ENCODE measurements around the gene BAIAP2L1.
"Not testable (repeated sequence)": the region's sequence is repeated elsewhere in the genome, so short reads cannot be mapped to it uniquely, and the experiment has no call there.

The BAIAP2L1 gene

DNA sequence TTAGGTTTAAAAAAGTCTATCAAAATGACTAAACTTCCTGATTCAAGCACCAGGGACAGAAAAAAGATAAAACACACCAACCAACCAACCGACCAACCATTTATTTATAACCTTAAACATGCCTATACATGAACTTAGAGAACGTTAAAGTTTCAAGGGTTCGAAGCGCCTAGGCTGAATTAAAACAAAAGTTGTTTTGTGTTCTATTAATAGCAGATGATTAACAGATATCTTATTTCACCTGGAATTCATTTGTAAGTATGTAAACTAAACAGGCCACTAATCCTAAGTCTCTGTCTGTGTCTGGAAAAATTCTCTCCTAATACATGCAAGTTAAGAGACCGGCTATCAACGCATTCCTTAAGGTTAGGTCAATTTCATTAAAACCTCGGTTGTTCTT, 1.4 kb downstream of the BAIAP2L1 start:
- DNase-seq (ENCODE audit: low read depth): no peak

DNA sequence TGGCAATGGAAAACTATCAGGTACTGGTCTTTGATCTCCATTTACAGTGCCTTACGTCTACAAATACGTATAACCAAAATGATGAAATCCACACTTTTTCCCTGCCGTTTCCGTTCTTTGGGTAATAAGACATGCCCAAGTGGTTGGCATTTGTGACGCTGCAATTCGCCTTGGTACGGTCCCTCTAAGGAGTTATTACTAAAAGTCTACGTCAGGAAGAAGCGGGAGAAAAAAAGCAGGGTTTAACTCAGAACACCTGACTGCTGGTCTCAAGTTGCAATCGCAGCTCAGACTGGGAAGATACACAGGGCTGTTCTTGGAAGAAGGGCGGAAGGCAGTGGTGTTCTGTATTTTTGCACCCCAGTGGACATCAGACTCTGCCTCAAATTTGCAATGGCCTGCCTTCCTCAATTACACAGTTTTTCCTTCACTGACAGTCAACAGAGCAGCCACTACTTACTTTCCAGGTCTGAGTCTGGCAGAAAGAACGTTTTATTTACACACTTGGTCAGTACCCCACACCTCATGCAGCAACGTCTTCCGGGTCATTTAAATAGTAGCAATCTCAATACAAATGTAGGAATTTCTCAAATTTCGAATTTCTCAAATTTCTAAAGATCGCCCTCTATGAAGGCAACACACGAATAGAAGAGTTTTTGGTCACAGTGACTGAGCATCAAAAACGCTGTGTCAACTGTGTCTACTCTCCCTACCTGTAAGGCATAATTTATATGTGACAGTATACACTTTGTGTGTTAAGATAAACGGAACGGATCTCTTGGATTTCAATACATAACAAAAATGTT, 2.1 kb downstream of the BAIAP2L1 start:
- no peak for DNase-seq (ENCODE audit: low read depth)

DNA sequence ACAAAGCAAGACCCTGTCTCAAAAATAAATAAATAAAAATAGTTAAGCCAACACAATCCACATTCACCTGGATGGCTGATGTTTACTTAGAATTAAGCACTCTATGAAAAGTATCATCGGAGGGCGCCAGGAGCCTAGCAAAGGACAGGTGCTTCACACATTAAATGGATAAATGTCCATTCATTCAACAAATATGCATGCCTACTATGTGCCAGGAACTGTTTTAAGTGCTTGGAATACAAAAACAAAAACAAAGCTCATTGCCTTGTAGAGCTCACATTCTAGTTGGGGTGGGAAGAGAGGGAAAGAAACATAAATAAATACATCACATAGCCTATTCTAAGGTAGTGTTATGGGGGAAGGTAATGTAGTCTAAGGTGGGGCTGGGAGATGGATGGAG, 4.1 kb downstream of the BAIAP2L1 start:
- no peak for DNase-seq (ENCODE audit: low read depth)

DNA sequence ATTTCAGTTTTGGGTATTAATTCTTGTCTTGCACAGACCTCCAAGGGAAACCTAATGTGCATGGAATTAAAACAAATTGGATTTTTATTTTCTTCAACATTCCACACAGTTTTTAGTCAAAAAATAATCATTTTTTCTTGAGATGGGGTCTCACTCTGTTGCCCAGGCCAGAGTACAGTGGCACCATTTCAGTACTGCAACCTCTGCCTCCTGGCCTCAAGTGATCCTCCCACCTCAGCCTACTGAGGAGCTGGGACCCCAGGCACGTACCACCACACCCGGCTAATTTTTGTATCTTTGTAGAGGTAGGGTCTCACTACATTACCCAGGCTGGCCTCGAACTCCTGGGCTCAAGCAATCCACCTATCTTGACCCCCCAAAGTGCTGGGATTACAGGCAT, 4.9 kb downstream of the BAIAP2L1 start:
- DNase-seq (ENCODE audit: low read depth): no peak

DNA sequence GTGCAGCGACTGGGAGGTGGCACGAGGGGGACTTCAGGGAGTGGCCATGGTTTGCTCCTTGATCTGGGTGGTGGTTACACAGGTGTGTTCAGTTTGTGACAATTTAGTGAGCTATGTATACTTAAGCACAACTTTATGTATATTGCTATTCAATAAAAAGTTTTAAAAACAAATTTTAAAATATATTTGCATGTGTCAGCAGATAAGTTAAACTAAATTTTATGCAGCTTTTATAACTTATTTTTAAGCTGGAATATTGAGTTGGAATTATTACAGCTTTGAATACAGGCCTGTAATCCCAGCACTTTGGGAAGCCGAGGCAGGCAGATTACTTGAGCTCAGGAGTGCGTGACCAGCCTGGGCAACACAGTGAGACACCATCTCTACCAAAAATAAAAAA, 5.4 kb downstream of the BAIAP2L1 start:
- no peak for DNase-seq (ENCODE audit: low read depth)

DNA sequence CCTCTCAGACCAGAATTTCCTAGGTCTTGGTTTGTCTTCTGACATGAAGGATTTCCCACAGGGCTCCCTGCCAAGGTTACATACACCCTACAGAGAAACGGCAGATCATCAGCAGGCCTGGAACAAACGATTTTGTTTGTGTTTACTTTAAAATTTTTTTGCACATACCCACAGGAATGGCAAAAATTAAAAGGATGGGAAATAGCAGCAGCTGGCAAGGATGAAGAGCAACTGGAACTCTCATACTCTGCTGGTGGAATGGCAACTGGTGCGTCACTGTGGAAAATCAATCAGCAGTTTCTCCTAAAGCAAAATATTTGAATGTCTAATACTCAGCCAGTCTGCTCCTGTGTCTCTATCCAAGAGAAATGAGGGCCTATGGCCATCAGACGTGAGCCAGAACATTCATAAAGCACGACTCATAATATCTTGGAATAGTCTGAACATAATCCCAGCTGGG, 6.5 kb downstream of the BAIAP2L1 start:
- DNase-seq (ENCODE audit: low read depth): peak; percentile 63

DNA sequence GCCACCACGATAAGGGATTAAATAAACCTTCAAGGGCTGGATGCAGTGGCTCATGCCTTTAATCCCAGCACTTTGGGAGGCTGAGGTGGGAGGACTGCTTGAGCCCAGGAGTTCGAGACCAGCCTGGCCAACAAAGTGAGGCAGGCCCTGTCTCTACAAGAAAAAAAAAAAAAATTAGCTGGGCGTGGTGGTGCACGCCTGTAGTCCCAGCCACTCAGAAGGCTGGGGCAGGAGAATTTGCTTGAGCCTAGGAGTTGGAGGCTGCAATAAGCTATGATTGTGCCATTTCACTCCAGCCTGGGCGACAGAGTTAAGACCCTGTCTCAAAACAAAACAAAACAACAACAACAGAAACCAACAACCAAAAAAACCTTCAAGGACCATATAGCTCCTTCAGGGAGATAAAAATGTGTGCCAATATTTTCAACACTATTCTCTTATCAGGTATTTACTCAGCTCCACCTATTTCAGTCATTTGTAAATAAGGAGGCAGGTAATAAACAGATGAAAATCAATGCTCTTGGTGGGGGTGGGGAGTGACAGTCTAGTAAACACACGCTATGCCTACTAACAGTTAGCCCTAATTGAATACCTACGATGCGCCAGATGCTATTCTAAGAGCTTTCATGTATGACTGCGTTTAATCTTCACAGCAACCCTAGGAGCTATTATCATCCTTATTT, 13.2 kb downstream of the BAIAP2L1 start:
- no peak for DNase-seq (ENCODE audit: low read depth)

DNA sequence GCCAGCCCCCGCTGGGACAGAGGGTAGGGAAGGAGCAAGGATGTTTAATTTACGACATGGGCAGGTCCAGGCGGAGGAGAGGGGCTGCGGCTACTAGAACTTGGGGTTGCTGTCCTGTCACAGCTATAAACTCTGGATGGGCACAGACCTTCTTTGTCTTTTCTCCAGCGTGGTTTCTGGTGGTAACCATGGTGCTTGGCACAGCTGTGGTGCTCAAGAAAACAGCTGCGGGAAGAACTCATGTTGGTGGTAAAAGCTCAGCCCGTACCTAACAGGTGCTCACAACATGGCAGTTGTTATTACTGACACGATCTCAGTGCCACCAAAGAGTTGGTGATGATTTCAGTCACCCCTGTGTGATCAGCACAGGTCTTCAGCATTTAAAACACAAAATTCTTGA, 13.8 kb downstream of the BAIAP2L1 start:
- DNase-seq (ENCODE audit: low read depth): no peak

DNA sequence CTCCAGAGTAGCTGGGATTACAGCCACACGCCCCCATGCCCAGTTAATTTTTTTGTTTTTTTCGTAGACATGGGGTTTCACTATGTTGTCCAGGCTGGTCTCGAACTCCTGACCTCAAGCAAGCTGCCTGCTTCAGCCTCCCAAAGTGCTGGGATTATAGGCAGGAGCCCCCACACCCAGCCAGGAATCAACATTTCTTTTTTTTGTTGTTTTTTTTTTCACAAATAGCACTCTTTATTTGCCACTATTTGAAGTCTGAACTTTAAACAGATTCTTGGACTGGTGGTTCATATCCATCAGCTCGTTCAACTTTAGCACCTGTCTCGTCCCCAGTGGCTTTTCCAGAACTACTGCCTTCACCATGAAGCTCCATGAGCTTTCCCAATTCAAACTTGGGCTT, 15.4 kb downstream of the BAIAP2L1 start:
- not testable (repeated sequence) for DNase-seq (ENCODE audit: low read depth)

DNA sequence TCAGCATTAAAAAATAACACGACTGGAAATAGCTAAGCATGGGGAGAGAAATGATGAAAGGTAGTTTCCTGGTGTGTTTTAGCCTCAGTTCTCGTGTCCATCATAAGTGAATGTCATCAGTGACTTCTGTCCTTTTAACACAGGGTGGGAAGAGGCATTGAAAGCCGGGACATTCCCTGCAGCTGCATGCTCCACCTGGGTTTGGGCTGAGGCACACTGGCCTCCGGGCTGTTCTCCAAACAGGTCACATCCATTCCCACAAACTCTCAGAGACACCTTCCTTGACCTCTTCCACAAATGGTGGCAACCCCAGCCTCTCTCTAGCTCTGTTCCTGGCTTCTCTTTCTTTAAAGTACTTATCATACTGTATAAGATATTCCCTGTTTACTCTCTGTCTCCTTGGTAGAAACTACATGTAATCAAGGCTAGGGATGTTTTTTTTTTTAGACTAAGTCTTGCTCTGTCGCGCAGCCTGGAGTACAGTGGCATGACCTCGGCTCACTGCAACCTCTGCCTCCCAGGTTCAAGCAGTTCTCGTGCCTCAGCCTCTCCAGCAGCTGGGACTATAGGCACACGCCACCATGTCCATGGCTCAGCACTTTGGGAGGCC, 22.6 kb downstream of the BAIAP2L1 start:
- DNase-seq (ENCODE audit: low read depth): no peak

DNA sequence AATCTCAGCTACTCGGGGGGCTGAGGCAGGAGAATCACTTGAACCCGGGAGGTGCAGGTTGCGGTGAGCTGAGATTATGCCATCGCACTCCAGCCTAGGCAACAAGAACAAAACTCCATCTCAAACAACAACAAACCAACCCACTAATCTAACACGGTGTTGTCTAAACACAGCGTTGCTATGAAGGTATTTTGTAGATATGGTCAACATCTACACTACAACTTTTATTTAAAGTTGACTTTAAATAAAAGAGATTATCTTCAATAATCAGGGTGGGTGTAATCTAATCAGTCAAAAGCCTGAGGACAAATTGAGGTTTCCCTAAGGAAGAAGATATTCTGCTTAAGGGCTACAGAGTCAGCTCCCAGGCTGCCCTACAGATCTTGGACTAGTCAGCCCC, 24.2 kb downstream of the BAIAP2L1 start:
- no peak for DNase-seq (ENCODE audit: low read depth)

DNA sequence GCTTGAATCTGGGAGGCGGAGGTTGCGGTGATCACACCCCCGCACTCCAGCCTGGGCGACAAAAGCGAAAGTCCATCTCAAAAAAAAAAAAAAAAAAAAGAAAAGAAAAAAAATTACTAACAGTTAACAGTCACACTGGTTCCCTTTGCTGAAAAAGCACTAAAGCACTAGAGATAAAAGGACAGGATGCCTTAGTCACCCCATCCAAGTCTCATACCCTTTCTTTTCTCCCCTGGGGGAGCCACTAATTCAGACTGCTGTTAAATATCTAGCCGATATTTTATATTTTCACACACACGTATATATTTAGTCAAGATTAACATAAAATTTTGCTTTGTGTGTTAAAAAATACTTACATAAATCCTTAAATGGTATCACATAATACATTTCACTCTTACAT, 25.2 kb downstream of the BAIAP2L1 start:
- DNase-seq (ENCODE audit: low read depth): no peak

DNA sequence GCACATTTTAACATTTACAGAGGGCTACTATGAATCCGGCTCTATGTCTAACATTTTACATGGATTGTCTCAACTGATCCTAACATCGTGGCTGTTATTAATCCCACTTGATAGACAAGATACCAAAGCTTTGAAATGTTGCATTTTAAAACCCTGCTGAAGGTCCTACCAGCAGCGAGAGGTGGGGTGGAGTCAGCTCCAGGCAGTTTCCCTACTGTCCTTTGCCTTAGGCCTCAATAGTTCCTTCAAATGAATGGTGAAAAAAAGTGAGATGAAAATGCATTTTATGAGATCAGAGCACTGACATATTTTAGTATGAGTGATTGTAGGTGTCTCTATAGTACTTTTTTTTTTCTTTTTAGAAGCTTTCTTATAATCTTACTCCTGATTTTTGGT, 26.6 kb downstream of the BAIAP2L1 start:
- DNase-seq (ENCODE audit: low read depth): no peak

DNA sequence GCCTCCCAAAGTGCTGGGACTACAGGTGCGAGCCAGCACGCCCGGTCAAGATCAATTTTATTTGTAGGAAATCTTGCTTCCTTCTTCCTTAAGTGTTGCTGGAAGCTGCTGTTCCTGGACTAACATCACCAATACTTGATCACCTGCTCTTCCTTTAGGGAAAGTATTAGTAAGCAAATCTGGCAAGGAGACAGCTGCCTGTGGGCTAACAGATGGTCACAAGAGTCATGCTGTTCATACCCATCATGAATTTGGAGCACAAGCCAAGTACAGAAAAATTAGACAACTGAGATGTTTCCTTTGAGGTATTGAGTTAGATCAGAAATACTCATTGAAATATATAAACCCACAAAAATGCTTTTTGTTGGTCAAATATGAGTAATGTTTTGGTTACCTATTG, 27.9 kb downstream of the BAIAP2L1 start:
- DNase-seq (ENCODE audit: low read depth): peak; percentile 56

DNA sequence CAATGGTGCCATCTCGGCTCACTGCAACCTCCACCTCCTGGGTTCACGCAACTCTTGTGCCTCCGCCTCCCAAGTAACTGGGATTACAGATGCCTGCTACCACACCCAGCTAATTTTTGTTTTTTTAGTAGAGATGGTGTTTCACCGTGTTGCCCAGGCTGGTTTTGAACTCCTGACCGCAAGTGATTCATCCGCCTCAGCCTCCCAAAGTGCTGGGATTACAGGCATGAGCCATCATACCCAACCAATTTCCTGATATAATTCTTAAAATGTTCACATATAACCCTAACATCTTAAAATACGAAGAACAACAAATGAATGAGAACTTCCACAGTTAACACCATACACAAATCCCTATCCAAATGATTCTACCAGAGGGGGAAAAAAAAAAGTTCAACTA, 31.2 kb downstream of the BAIAP2L1 start:
- DNase-seq (ENCODE audit: low read depth): no peak

DNA sequence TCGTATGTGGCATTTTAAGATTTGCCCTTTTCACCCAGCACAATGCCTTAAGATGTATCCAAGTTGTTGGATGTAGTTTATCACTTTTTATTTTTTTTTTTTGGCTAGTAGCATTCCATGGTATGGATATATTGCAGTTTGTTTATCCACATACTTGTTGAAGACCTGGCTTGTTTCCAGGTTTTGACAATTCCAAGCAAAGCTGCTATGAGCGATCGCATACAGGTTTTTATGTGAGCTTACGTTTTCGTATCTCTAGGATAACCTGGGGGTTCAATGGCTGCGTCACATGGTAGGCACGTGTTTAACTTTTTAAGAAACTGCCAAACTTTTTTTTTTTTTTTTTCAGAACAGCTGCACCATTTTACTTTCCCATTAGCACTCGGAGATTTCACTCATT, 32.2 kb downstream of the BAIAP2L1 start:
- no peak for DNase-seq (ENCODE audit: low read depth)

DNA sequence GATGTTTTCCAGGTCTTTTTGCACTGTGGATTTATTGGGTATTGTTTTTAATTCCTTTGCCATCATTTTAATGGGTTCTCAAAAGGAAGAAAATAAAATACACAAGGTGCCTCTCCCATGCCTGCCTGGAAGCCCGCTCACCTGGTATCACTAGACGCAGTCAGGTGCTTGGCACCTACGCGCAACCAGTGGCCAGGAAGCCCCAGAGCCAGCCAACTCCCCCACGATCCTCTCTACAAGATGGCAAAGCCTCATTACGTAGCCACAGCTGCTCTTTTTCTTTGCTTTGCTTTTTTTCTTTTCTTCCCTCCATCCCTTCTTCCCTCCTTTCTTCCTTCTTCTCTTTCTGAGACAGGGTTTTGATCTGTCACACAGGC, 34.3 kb downstream of the BAIAP2L1 start:
- no peak for DNase-seq (ENCODE audit: low read depth)

DNA sequence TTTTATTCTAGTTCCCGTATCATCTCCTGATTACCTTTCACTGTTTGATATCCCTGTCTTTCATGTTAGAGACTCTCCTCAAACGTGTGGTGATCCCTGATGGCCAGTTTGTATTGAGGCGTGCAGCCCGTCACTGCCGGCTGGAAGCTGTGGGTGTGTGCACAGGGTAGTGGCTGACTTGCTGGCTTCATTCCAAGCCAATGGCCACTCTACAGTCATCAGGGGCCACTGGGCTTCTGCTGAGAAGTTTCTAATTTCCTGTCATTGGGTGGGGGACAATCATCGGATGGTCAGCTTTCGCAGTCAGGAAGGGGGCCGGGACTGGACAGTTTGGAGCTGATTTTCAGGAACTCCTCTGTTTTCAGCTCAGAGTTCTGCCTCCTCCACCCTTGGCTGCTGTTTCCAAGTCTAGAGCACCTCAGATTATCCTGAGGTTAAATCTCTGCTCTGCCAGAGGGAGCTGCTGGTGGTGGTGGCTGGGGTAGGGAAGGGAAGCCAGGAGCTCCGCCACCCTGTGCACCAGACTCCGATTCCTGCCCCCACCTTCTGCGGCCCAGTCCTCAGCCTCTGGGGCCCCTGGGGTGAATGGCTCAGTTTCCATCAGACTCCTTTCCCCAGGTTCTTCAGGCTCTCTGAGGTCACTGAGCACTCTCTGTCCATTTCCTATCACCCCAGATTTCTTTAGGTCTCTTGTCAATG, 34.9 kb downstream of the BAIAP2L1 start:
- no peak for DNase-seq (ENCODE audit: low read depth)

DNA sequence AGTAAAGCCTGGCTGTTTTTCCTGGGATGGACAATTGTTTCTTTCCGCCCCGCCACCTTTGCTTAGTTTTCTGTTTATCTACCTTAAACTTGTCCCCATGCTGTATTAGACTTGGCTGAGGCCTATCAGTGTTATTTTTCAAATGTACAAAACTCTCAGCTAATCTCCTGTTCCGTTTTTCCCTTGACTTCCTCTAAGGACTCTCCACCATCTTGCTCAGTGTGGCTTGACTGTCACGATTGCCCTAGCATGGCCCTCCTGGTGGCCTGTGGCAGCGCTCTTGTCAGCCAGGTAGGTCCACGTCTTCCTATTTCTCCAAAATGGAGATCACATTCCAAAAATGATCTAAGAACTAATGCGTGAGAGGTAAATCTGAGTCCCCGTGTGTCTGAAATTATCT, 36.7 kb downstream of the BAIAP2L1 start:
- no peak for DNase-seq (ENCODE audit: low read depth)

DNA sequence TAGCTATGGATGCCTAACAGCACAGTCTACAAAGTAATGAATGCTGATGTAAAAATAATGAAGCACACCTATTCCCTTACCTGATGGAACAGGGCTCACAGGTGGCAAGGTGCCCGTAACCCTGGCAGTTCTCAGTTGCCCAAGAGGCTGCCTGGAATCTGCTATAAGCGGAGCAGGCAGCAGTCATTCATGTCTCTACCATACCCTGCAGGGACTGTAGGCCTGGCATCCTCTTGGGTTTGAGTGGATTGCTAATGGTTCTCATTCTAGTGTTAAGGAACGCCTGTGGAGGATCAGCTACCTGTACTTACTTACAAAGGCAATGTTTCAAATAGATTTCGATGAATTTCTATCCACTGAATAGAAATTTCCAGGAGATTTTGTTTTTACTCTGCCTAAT, 38.4 kb downstream of the BAIAP2L1 start:
- DNase-seq (ENCODE audit: low read depth): no peak

DNA sequence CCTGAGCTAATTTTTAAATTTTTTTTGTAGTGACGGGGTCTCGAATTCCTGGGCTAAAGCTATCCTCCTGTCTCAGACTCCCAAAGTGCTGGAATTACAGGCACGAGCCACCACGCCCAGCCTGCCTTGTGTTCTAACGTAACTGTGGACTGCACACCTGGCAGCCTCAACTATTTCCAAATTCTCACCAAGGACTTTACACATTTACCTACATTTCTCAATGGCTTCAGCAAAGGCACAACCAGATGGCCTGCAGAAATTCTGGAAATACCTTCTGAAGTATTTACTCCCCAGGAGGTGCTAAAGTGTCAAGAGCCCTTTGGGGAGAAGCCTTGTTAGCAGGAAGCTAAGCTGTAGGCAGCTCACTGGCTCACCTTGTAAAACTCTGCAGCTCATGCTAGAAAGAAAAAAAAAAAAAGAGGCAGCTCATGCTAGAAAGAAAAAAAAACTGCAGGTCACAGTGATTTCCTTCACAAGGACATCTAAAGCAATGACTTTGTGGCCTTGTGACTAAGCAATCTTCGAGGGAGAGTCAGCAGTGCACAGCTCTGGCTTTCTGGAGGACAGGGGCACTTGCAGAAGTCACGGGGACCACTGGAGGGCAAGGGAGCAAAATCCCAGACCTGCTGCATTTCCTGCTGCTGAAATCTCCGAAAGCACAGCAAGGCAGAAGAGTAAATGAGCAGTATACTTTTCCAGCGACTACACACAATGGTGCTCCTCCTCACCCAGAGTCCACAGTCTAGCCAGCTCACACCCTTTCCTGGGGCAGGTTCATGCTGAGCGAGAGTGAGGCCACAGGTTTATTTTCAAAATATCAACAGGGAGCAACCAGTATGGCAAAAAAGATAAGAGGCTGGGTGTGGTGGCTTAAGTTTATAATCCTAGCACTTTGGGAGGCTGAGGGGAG, 40.4 kb downstream of the BAIAP2L1 start:
- no peak for DNase-seq (ENCODE audit: low read depth)

DNA sequence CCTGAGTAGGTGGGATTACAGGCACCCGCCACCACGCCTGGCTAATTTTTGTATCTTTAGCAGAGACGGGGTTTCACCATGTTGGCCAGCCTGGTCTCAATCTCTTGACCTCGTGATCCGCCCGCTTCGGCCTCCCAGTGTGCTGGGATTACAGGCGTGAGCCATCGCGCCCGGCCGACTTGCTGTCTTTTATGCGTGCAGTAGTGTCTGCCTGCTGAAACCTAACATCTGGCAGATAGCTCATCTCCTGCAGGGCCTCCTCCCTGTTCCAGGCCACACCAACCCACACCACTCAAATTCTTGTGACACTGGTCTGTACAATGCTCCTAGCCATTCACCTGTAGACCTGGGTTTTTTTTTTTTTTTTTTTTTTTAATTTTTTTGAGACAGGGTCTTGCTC, 41.5 kb downstream of the BAIAP2L1 start:
- DNase-seq (ENCODE audit: low read depth): no peak

All from non-pigmented ciliary epithelial cell (primary cell).